ENCODE measurements around the gene NAIF1. TPM values are rescaled to one million over a fixed set of nuclear protein-coding genes. Genes with fewer than 3 reads are reported as not detected.
"Not testable (repeated sequence)": the region's sequence is repeated elsewhere in the genome, so short reads cannot be mapped to it uniquely, and the experiment has no call there.

Gene NAIF1
- total RNA-seq, 2 donors from 2014 or later, result 5.8 to 8.2 TPM

DNA sequence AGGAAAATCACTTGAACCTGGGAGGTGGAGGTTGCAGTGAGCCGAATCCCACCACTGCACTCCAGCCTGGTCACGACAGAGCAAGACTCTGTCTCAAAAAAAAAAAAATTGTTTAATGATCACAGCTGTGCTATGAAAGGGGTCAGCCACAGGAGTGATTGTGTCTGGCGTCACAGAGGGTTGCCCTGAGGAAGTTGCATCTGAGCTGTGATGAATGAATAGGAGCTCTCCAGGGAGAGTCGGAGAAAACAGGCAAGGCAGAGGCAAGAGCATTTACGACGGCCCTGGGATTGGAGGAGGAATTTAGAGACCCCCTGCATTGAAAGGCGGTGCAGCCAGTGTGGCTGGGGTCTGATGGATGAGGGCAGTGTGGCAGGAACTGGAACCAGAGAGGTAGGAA is 25.1 kb downstream of the NAIF1 start:
- no peak overlapping the region for H3K4me3 ChIP-seq
- TF ChIP-seq, protein P1, sequence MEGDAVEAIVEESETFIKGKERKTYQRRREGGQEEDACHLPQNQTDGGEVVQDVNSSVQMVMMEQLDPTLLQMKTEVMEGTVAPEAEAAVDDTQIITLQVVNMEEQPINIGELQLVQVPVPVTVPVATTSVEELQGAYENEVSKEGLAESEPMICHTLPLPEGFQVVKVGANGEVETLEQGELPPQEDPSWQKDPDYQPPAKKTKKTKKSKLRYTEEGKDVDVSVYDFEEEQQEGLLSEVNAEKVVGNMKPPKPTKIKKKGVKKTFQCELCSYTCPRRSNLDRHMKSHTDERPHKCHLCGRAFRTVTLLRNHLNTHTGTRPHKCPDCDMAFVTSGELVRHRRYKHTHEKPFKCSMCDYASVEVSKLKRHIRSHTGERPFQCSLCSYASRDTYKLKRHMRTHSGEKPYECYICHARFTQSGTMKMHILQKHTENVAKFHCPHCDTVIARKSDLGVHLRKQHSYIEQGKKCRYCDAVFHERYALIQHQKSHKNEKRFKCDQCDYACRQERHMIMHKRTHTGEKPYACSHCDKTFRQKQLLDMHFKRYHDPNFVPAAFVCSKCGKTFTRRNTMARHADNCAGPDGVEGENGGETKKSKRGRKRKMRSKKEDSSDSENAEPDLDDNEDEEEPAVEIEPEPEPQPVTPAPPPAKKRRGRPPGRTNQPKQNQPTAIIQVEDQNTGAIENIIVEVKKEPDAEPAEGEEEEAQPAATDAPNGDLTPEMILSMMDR (IDR thresholded peaks at IDR 0.05), result no peak
- no peaks in the 10 kb centered on the region for H3K4me1 ChIP-seq
- H3K9me3 ChIP-seq, result no peaks in the 10 kb centered on the region
- no peak overlapping the region for H3K27ac ChIP-seq
- H3K36me3 ChIP-seq, result no peaks in the 10 kb centered on the region
- H3K27me3 ChIP-seq, result no peaks in the 10 kb centered on the region
- no peak for DNase-seq (ENCODE audit: low spot score)

DNA sequence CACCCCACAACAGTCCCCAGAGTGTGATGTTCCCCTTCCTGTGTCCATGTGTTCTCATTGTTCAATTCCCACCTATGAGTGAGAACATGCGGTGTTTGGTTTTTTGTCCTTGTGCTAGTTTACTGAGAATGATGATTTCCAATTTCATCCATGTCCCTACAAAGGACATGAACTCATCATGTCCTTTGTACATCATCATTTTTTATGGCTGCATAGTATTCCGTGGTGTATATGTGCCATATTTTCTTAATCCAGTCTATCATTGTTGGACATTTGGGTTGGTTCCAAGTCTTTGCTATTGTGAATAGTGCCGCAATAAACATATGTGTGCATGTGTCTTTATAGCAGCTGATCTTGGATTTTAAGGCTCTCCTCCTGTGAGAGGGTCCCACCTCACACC is 26.3 kb downstream of the NAIF1 start:
- H3K27ac ChIP-seq; DNase-seq (ENCODE audit: low spot score); H3K9me3 ChIP-seq; H3K27me3 ChIP-seq; H3K4me3 ChIP-seq; H3K36me3 ChIP-seq; H3K4me1 ChIP-seq: not testable (repeated sequence)

DNA sequence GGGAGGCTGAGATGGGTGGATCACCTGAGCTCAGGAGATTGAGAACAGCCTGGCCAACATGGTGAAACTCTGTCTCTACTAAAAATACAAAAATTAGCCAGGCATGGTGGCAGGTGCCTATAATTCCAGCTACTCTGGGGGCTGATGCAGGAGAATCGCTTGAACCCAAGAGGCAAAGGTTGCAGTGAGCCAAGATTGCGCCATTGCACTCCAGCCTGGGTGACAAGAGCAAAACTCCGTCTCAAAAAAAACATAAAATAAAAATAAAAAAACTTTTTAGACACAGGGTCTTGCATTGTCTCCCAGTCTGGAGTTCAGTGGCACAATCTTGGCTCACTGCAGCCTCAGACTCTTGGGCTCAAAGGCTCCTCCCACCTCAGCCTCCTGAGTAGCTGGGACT is 30.6 kb downstream of the NAIF1 start:
- H3K4me1 ChIP-seq; H3K4me3 ChIP-seq; H3K27me3 ChIP-seq; H3K36me3 ChIP-seq; H3K9me3 ChIP-seq; DNase-seq (ENCODE audit: low spot score); H3K27ac ChIP-seq: not testable (repeated sequence)

DNA sequence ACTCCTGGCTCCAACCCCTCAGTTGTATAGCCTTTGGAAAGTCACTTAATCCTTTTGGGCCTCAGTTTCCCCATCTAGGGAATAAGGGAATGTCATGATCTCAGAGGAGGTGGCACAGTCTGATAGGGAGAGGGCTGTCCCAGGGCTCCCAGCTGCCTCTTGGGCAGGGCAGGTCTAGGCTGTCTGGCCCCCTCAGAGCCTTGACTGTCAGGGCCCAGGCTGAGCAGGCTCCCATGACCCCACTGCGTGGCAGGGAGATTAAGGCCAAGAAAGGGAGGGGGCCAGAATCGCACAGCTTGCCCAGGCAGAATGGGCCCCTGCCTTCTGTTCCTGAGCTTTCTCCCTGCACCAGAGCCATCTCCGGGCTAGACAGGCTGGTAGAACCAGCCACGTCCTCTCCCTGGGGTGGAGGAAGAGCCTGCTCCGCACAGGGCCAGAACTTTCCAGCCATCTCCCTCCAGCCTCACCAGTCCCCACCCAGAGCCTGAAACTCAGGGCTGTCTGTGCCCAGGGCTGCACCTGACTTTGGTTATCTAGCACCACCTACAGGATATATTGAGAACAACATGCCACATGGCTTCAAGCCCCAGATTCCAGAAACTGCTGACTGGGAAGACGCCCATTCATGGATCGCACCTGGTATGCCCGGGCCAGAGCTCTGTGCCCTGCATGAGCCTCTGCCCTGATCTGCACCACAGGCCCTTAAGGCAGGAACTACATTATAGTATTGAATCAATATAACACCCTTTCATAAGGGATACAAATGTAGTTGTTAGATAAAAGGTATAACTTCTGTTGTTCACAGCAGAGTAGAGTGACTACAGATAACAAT is 32.1 kb downstream of the NAIF1 start:
- Histone ChIP-seq H3K27me3 (no peaks in the 10 kb centered on the region), H3K4me1 (no peaks in the 10 kb centered on the region), H3K36me3 (no peaks in the 10 kb centered on the region), H3K27ac (no peak overlapping the region), H3K9me3 (no peaks in the 10 kb centered on the region), H3K4me3 (no peak overlapping the region)
- DNase-seq (ENCODE audit: low spot score), result peak; percentile 83
- TF ChIP-seq, protein P1 (IDR thresholded peaks at IDR 0.05), result peak; percentile 84 to 90

DNA sequence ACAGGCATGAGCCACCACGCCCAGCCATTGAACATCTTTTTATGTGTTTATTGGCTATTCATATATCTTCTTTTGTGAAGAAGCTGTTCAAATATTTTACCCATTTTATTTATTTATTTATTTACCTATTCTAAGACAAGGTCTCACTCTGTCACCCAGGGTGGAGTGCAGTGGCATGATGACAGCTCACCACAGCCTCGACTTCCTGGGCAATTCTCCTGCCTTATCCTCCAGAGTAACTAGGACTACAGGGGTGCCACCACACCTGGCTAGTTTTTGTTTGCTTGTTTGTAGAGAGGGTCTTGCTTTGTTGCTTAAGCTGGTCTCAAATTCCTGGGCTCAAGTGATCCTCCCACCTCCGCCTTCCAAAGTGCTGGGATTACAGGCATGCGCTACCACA is 33.5 kb downstream of the NAIF1 start:
- Histone ChIP-seq H3K4me3 (no peak overlapping the region), H3K4me1 (no peaks in the 10 kb centered on the region), H3K27ac (no peak overlapping the region), H3K36me3 (no peaks in the 10 kb centered on the region), H3K27me3 (no peaks in the 10 kb centered on the region), H3K9me3 (no peaks in the 10 kb centered on the region)
- DNase-seq (ENCODE audit: low spot score), result no peak
- TF ChIP-seq, protein P1 (IDR thresholded peaks at IDR 0.05), result no peak

DNA sequence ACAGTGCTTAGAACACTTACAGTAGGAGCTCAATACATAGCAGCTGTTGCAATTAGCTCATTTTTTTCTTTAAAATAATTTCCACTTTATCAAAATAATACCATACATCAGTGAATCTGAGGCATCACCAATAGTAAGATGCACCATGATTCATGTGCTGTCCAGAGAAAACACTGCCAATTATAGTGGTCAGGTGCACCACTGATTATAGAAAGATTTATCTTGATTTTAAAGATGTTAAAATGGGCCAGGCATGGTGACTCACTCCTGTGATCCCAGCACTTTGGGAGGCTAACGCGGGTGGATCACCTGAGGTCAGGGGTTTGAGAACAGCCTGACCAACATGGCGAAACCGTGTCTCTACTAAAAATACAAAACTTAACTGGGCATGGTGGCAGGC is 39.4 kb downstream of the NAIF1 start:
- H3K9me3 ChIP-seq, result no peaks in the 10 kb centered on the region
- no peak overlapping the region for H3K4me3 ChIP-seq
- no peak for DNase-seq (ENCODE audit: low spot score)
- H3K36me3 ChIP-seq, result no peaks in the 10 kb centered on the region
- TF ChIP-seq, protein P1 (IDR thresholded peaks at IDR 0.05), result no peak
- no peaks in the 10 kb centered on the region for H3K27me3 ChIP-seq
- no peaks in the 10 kb centered on the region for H3K4me1 ChIP-seq
- H3K27ac ChIP-seq, result no peak overlapping the region
